Stomach smooth muscle (tissue), 2 donors: ENCODE data around the gene MSRB1.
"Not testable (repeated sequence)": the region's sequence is repeated elsewhere in the genome, so short reads cannot be mapped to it uniquely, and the experiment has no call there.

ENCODE experiments used
- H3K27ac ChIP-seq: one replicate; pipeline ENCODE4 v1.7.0; 2013; ENCODE audit warnings: mild to moderate bottlenecking, low read length, inconsistent platforms
- H3K27me3 ChIP-seq, 2 donors: one replicate each; pipeline ENCODE4 v1.7.0; 2013; ENCODE audit warnings: low read length in 2 of 2; ENCODE audit not compliant: insufficient read depth in 2 of 2, control insufficient read depth in 1 of 2
- H3K36me3 ChIP-seq, 2 donors: one replicate each; pipeline ENCODE4 v1.7.0; 2013; ENCODE audit warnings: low read length in 2 of 2; ENCODE audit not compliant: control insufficient read depth in 2 of 2, insufficient read depth in 2 of 2
- H3K4me1 ChIP-seq: one replicate; pipeline ENCODE4 v1.7.0; 2013; ENCODE audit warnings: low read length; ENCODE audit not compliant: control insufficient read depth, insufficient read depth
- H3K4me3 ChIP-seq, 2 donors: one replicate each; pipeline ENCODE4 v1.7.0; 2013; ENCODE audit warnings: low read length in 2 of 2
- H3K9ac ChIP-seq, 2 donors: one replicate each; pipeline ENCODE4 v1.7.0; 2013; ENCODE audit warnings: low read length in 2 of 2, mild to moderate bottlenecking in 1 of 2
- H3K9me3 ChIP-seq, 2 donors: one replicate each; pipeline ENCODE4 v1.7.0; 2013; ENCODE audit warnings: low read length in 2 of 2; ENCODE audit not compliant: control insufficient read depth in 2 of 2
- donor health status: healthy.
- donor health status: Pancreatic carcinoma.

Gene MSRB1

GRCh38 chr16:1932050-1933028 lies 10.7 kb downstream of the MSRB1 start:
- H3K4me3 ChIP-seq = no peak overlapping the region
- H3K27ac ChIP-seq = no peak overlapping the region
- H3K4me1 ChIP-seq = peaks cover 4% of the 10 kb centered on the region
- no peak overlapping the region for H3K9ac ChIP-seq
- H3K36me3 ChIP-seq = peaks cover 0 to 4% of the 10 kb centered on the region in 2 donors
- H3K27me3 ChIP-seq = peaks cover 2% of the 10 kb centered on the region in 2 donors
- H3K9me3 ChIP-seq = no peaks in the 10 kb centered on the region

GRCh38 chr16:1930338-1930720 lies 12.7 kb downstream of the MSRB1 start:
- H3K27ac ChIP-seq = no peak overlapping the region
- H3K36me3 ChIP-seq = no peaks in the 10 kb centered on the region
- peaks cover 2 to 4% of the 10 kb centered on the region in 2 donors for H3K27me3 ChIP-seq
- peaks cover 4% of the 10 kb centered on the region for H3K4me1 ChIP-seq
- H3K9ac ChIP-seq = no peak overlapping the region
- H3K4me3 ChIP-seq = no peak overlapping the region
- no peaks in the 10 kb centered on the region for H3K9me3 ChIP-seq

- H3K9ac ChIP-seq = peak overlapping the region in 1 of 2 donors; percentile 20
Measured at GRCh38 chr16:1929578-1930337, 13.2 kb downstream of the MSRB1 start.

GRCh38 chr16:1929105-1929504 lies 13.9 kb downstream of the MSRB1 start:
- H3K27me3 ChIP-seq = peaks cover 7 to 8% of the 10 kb centered on the region in 2 donors
- H3K9ac ChIP-seq = peak overlapping the region in 1 of 2 donors; percentile 20
- H3K4me1 ChIP-seq = peaks cover 4% of the 10 kb centered on the region
- no peaks in the 10 kb centered on the region for H3K9me3 ChIP-seq
- peak overlapping the region; percentile 48 to 70 for H3K4me3 ChIP-seq
- no peak overlapping the region for H3K27ac ChIP-seq
- no peaks in the 10 kb centered on the region for H3K36me3 ChIP-seq

More at GRCh38 chr16:1929578-1930337, 13.2 kb downstream of the MSRB1 start:
- H3K4me3 ChIP-seq = peak overlapping the region in 1 of 2 donors; percentile 70
- H3K27me3 ChIP-seq = peaks cover 2 to 4% of the 10 kb centered on the region in 2 donors
- peaks cover 4% of the 10 kb centered on the region for H3K4me1 ChIP-seq
- H3K9me3 ChIP-seq = no peaks in the 10 kb centered on the region
- no peak overlapping the region for H3K27ac ChIP-seq
- H3K36me3 ChIP-seq = no peaks in the 10 kb centered on the region

- Histone ChIP-seq H3K4me1 (peaks cover 9% of the 10 kb centered on the region), H3K27ac (no peak overlapping the region), H3K9me3 (peaks cover 0 to 2% of the 10 kb centered on the region in 2 donors), H3K27me3 (peaks cover 22 to 26% of the 10 kb centered on the region in 2 donors), H3K36me3 (no peaks in the 10 kb centered on the region), H3K4me3 (no peak overlapping the region), H3K9ac (no peak overlapping the region)
Measured at GRCh38 chr16:1926271-1926670, 16.7 kb downstream of the MSRB1 start.

- Histone ChIP-seq H3K4me3 (no peak overlapping the region), H3K27me3 (peaks cover 42 to 44% of the 10 kb centered on the region in 2 donors), H3K27ac (no peak overlapping the region), H3K9ac (no peak overlapping the region), H3K9me3 (peaks cover 0 to 2% of the 10 kb centered on the region in 2 donors), H3K4me1 (peaks cover 5% of the 10 kb centered on the region), H3K36me3 (no peaks in the 10 kb centered on the region)
Measured at GRCh38 chr16:1924095-1924494, 18.9 kb downstream of the MSRB1 start.

GRCh38 chr16:1923299-1924034 lies 19.5 kb downstream of the MSRB1 start:
- no peak overlapping the region for H3K4me3 ChIP-seq
- H3K4me1 ChIP-seq = peaks cover 8% of the 10 kb centered on the region
- no peak overlapping the region for H3K27ac ChIP-seq
- H3K9me3 ChIP-seq = peaks cover 0 to 2% of the 10 kb centered on the region in 2 donors
- H3K27me3 ChIP-seq = peaks cover 46 to 49% of the 10 kb centered on the region in 2 donors
- no peaks in the 10 kb centered on the region for H3K36me3 ChIP-seq
- no peak overlapping the region for H3K9ac ChIP-seq

- peaks cover 9% of the 10 kb centered on the region for H3K4me1 ChIP-seq
- no peak overlapping the region for H3K4me3 ChIP-seq
- H3K27me3 ChIP-seq = peaks cover 50 to 55% of the 10 kb centered on the region in 2 donors
- H3K36me3 ChIP-seq = no peaks in the 10 kb centered on the region
- H3K9me3 ChIP-seq = peaks cover 0 to 2% of the 10 kb centered on the region in 2 donors
- no peak overlapping the region for H3K9ac ChIP-seq
- no peak overlapping the region for H3K27ac ChIP-seq
Measured at GRCh38 chr16:1922357-1922756, 20.6 kb downstream of the MSRB1 start.

GRCh38 chr16:1920727-1921171 lies 22.2 kb downstream of the MSRB1 start:
- Histone ChIP-seq H3K27me3 (peaks cover 59 to 71% of the 10 kb centered on the region in 2 donors), H3K4me1 (peaks cover 9% of the 10 kb centered on the region), H3K36me3 (no peaks in the 10 kb centered on the region), H3K9ac (no peak overlapping the region), H3K4me3 (no peak overlapping the region), H3K9me3 (peaks cover 0 to 2% of the 10 kb centered on the region in 2 donors), H3K27ac (no peak overlapping the region)

GRCh38 chr16:1920122-1920521 lies 22.9 kb downstream of the MSRB1 start:
- not testable (repeated sequence) for H3K4me3 ChIP-seq, H3K9ac ChIP-seq, H3K27ac ChIP-seq, H3K9me3 ChIP-seq, H3K36me3 ChIP-seq, H3K4me1 ChIP-seq
- peaks cover 57 to 74% of the 10 kb centered on the region in 2 donors for H3K27me3 ChIP-seq
